ENCODE measurements around the gene ZNF416.

Gene ZNF416

DNA sequence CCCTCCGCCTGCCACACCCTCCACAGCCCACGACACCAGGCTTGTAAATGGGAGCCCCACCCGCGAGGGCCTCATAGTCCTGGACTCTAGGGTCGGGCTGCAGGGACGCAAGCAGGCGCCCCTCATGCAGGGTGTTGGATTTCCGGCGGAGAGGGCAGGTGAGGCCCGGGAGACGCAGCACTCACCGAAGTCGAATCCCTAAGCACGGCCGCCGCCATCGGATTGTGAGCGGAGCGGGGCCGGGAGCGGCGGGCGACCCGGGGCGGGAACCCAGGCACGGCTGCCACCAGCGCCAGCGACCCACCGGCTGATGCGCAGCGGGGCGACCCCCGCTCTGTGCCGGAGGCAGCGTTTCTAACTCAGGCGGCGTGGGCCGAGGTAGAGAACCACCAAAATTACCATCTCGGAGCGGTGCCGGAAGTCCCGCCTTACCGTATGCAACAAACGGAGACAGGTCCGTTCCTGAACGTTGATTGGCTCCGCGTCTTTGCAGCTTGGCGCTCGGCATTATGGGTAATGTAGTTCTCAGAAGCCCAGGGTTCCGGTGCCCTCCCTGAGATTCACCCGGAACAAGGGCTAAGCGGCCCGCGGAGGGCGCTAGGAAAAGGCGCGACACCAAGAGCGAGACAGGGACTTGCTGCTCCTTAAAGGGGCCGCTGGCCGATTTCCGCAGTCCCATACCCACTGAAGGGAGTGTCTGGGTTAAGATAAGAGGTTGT lies at the start of gene ZNF416:
Gene ZNF416 (minus strand): TSS at position 425 of the 719 bp plus-strand sequence. CDS start 207 bp downstream, at position 218.
- peak; percentile 84 to 96 for DNase-seq

DNA sequence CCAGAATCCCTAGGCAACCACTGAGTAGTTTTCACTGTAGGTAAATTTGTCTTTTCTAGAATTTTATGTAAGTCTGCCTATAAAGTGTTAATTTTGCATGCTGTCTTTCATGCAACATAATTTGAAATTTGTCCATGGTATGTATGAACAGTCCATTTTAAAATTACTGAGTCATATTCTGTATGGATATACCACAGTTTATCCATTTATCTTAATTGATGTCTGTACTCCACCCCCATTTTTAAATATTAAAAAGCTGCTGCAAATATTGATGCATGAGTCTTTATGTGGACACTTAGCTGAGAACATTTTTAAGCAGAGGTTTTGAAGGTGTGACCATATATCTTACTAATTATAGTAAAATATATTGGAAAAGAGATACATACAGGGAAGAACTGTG lies 44.4 kb upstream of the ZNF416 start:
- DNase-seq, result no peak

DNA sequence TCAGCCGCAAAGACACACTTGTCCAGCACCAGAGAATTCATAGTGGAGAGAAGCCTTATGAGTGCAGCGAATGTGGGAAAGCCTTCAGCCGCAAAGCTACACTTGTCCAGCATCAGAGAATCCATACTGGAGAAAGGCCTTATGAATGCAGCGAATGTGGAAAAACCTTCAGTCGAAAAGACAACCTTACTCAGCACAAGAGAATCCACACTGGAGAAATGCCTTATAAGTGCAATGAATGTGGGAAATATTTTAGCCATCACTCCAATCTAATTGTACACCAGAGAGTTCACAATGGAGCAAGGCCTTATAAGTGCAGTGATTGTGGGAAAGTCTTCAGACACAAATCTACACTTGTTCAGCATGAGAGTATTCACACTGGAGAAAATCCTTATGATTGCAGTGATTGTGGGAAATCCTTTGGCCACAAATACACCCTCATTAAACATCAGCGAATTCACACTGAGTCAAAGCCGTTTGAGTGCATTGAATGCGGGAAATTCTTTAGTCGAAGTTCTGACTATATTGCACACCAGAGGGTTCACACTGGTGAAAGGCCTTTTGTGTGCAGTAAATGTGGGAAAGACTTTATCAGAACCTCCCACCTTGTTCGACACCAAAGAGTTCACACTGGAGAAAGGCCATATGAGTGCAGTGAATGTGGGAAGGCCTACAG lies 42.1 kb upstream of the ZNF416 start:
- DNase-seq, result no peak

GRCh38 chr19:57615346-57615745 lies 36.6 kb upstream of the ZNF416 start:
- DNase-seq, result no peak

GRCh38 chr19:57613941-57614743 lies 35.4 kb upstream of the ZNF416 start, which contains the start of gene ZNF134:
TSS of gene ZNF134 (plus strand) at chr19:57614242. CDS start at chr19:57619469, 5,227 bp downstream.
- DNase-seq, result peak; percentile 88

- DNase-seq, result no peak
Measured at GRCh38 chr19:57611113-57611512, 32.4 kb upstream of the ZNF416 start.

GRCh38 chr19:57606931-57607330 lies 28.2 kb upstream of the ZNF416 start:
- DNase-seq, result no peak

GRCh38 chr19:57599761-57600383 lies 21.2 kb upstream of the ZNF416 start, which contains the start of gene ZNF530:
TSS of gene ZNF530 (plus strand) at chr19:57599885. CDS start at chr19:57604346, 4,461 bp downstream.
- peak; percentile 79 to 87 for DNase-seq

DNA sequence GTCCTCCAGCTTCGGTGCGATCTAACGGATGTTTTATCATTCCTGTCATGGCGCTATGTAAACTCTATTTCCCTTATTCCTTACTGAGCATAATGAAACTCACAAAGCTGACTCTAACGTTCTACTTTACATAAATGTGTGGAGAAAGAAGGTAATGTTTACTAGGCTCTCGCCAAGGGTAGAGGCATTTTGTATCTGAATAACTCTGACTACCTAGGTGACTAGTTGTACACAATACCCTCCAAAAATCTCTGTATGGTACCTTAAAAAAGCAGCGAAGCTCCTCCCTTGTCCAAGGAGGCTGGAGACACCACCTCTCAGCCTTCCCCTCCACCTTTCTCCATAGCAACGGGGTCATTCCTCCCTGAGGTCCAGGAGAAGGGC lies 20.7 kb upstream of the ZNF416 start:
- DNase-seq, result no peak

GRCh38 chr19:57587529-57587928 lies 8.8 kb upstream of the ZNF416 start:
- no peak for DNase-seq

- peak; percentile 73 to 88 for DNase-seq
Measured at GRCh38 chr19:57583521-57584416, 5.1 kb upstream of the ZNF416 start, which contains the start of gene ZIK1. TSS of gene ZIK1 (plus strand) at chr19:57584145. CDS start at chr19:57584357, 212 bp downstream.

- no peak for DNase-seq
Measured at GRCh38 chr19:57583104-57583520, 4.4 kb upstream of the ZNF416 start.

- DNase-seq, result no peak
Measured at GRCh38 chr19:57576661-57577060, 2.0 kb downstream of the ZNF416 start.

GRCh38 chr19:57572415-57572947 lies 6.2 kb downstream of the ZNF416 start:
- DNase-seq, result no peak

- DNase-seq, result no peak
Measured at GRCh38 chr19:57570707-57571106, 8.0 kb downstream of the ZNF416 start.

GRCh38 chr19:57566396-57567265 lies 12.1 kb downstream of the ZNF416 start:
- DNase-seq, result no peak

DNA sequence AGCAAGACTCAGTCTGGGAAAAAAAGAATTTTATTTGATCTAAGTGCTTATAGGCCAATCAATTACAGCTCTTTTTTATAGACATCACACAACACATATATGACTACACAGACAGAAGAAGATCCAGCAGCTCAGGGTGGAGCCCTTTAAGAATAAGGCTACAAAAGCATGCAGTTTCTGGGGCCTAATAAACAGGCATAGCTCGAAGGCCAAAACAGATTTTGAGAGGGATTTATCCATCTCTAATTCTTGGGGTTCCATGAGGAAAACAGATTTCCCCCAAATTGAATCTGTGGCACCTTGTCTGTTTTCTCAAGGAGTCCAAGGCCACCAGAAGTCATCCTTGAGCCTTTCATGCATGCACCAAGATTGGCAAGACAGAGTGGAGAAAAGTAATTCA lies 15.2 kb downstream of the ZNF416 start:
- no peak for DNase-seq

- no peak for DNase-seq
Measured at GRCh38 chr19:57560049-57560491, 18.6 kb downstream of the ZNF416 start.

DNA sequence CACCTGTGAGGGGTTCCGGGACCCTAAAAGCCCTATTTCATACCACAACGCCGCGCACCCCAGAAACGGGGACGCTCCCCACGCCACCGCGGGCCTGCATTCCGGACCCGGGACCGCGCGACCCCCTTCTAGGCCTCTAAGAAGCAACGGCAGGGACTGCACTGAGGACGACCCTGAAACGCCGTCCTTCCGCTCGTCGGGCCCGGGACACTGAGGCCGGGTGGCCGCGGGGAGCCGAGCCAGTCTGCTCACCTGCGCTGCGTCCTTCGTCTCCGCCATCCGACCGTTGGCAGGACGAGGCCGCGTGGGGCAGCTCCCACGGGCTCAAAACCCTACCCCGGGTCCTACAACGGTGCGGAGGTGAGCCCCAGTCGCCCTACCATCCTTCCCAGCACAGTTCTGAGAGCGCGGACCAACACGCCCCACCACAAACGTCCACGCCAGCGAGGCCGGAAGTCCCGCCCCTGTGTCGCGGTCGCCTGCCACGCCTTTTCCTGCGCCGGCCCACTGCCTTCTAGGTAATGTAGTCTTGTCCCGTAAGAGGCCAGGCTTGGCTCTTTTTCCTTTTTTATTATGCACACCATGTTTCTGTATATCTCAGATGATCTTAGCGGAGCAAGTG lies 19.2 kb downstream of the ZNF416 start, which contains the start of gene ZNF550:
Gene ZNF550 (minus strand): TSS at position 460 of the 622 bp plus-strand sequence. CDS start 181 bp downstream, at position 279.
- peak; percentile 87 to 89 for DNase-seq

- DNase-seq, result peak in 1 of 2 experiments; percentile 12
Measured at GRCh38 chr19:57559008-57559403, 19.7 kb downstream of the ZNF416 start.

All from stimulated activated CD4-positive, alpha-beta T cell treated with anti-CD3 and anti-CD28 coated beads, Interleukin-4, amount 100 ng/mL, for 4 hours (primary cell).